Measurements from ENCODE around the gene ZNF14.
A peak's percentile ranks its signal among the peaks of the same experiment; 100 is the strongest.
"Not testable (repeated sequence)": the region's sequence is repeated elsewhere in the genome, so short reads cannot be mapped to it uniquely, and the experiment has no call there.

ZNF14 gene

GRCh38 chr19:19732579-19733501 is at the start of gene ZNF14:
ZNF14 (minus strand) TSS chr19:19733112; CDS start chr19:19732958, 154 bp downstream.
- H3K27ac ChIP-seq (ENCODE audit: low read depth in 2 of 2, low read length in 2 of 2) = peak within 1 kb of the TSS; percentile 62 to 75
- peak within 1 kb of the TSS; percentile 82 to 95 for H3K9ac ChIP-seq (ENCODE audit: low read depth in 1 of 2, low read length in 2 of 2)
- peaks cover 3 to 7% of the 10 kb centered on the region in 2 donors for H3K9me3 ChIP-seq (ENCODE audit: control insufficient read depth in 2 of 2, low read length in 2 of 2)
- peak within 1 kb of the TSS; percentile 95 to 98 for H3K4me3 ChIP-seq (ENCODE audit: low read length in 2 of 2)
- peaks cover 0 to 2% of the 10 kb centered on the region in 2 donors for H3K36me3 ChIP-seq (ENCODE audit: control insufficient read depth in 2 of 2, insufficient read depth in 2 of 2, low read length in 2 of 2)
- peaks cover 0 to 7% of the 10 kb centered on the region in 2 donors for H3K4me1 ChIP-seq (ENCODE audit: control insufficient read depth in 2 of 2, insufficient read depth in 2 of 2, low read length in 2 of 2)
- H3K27me3 ChIP-seq (ENCODE audit: control insufficient read depth in 2 of 2, insufficient read depth in 2 of 2, low read length in 2 of 2) = no peaks in the 10 kb centered on the region

DNA sequence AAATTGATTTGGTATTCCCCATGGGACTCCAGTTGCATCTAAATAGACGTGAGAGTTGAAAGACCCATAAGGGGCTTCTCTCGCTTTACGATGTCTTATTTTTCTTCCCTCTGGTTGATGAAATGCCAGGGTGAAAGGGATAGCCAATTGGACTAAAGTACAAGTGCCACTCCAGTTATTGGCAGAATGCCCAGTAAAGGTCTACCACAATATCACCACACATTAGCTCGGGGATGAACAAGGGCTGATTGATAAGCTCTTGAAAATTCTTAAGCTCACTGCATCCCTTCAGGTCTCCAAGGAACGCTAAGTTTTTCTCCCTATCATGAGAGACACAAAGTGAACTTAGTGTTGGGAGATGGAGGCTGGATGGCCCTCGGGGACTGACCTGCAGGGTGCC is 48.9 kb upstream of the ZNF14 start:
- H3K36me3 ChIP-seq (ENCODE audit: control insufficient read depth in 2 of 2, insufficient read depth in 2 of 2, low read length in 2 of 2); H3K9ac ChIP-seq (ENCODE audit: low read depth in 1 of 2, low read length in 2 of 2); H3K4me3 ChIP-seq (ENCODE audit: low read length in 2 of 2); H3K27ac ChIP-seq (ENCODE audit: low read depth in 2 of 2, low read length in 2 of 2); H3K4me1 ChIP-seq (ENCODE audit: control insufficient read depth in 2 of 2, insufficient read depth in 2 of 2, low read length in 2 of 2); H3K9me3 ChIP-seq (ENCODE audit: control insufficient read depth in 2 of 2, low read length in 2 of 2); H3K27me3 ChIP-seq (ENCODE audit: control insufficient read depth in 2 of 2, insufficient read depth in 2 of 2, low read length in 2 of 2): not testable (repeated sequence)

- Histone ChIP-seq H3K9ac (ENCODE audit: low read depth in 1 of 2, low read length in 2 of 2) (no peak overlapping the region), H3K27ac (ENCODE audit: low read depth in 2 of 2, low read length in 2 of 2) (no peak overlapping the region), H3K9me3 (ENCODE audit: control insufficient read depth in 2 of 2, low read length in 2 of 2) (no peaks in the 10 kb centered on the region), H3K27me3 (ENCODE audit: control insufficient read depth in 2 of 2, insufficient read depth in 2 of 2, low read length in 2 of 2) (no peaks in the 10 kb centered on the region), H3K4me1 (ENCODE audit: control insufficient read depth in 2 of 2, insufficient read depth in 2 of 2, low read length in 2 of 2) (peaks cover 11 to 17% of the 10 kb centered on the region in 2 donors), H3K36me3 (ENCODE audit: control insufficient read depth in 2 of 2, insufficient read depth in 2 of 2, low read length in 2 of 2) (no peaks in the 10 kb centered on the region), H3K4me3 (ENCODE audit: low read length in 2 of 2) (no peak overlapping the region)
Measured at GRCh38 chr19:19778666-19779065, 45.8 kb upstream of the ZNF14 start.

GRCh38 chr19:19777692-19778091 is 44.8 kb upstream of the ZNF14 start:
- H3K4me1 ChIP-seq (ENCODE audit: control insufficient read depth in 2 of 2, insufficient read depth in 2 of 2, low read length in 2 of 2) = peaks cover 11 to 17% of the 10 kb centered on the region in 2 donors
- H3K9me3 ChIP-seq (ENCODE audit: control insufficient read depth in 2 of 2, low read length in 2 of 2) = no peaks in the 10 kb centered on the region
- peak overlapping the region in 1 of 2 donors; percentile 90 for H3K4me3 ChIP-seq (ENCODE audit: low read length in 2 of 2)
- no peak overlapping the region for H3K9ac ChIP-seq (ENCODE audit: low read depth in 1 of 2, low read length in 2 of 2)
- H3K27me3 ChIP-seq (ENCODE audit: control insufficient read depth in 2 of 2, insufficient read depth in 2 of 2, low read length in 2 of 2) = no peaks in the 10 kb centered on the region
- no peaks in the 10 kb centered on the region for H3K36me3 ChIP-seq (ENCODE audit: control insufficient read depth in 2 of 2, insufficient read depth in 2 of 2, low read length in 2 of 2)
- no peak overlapping the region for H3K27ac ChIP-seq (ENCODE audit: low read depth in 2 of 2, low read length in 2 of 2)

DNA sequence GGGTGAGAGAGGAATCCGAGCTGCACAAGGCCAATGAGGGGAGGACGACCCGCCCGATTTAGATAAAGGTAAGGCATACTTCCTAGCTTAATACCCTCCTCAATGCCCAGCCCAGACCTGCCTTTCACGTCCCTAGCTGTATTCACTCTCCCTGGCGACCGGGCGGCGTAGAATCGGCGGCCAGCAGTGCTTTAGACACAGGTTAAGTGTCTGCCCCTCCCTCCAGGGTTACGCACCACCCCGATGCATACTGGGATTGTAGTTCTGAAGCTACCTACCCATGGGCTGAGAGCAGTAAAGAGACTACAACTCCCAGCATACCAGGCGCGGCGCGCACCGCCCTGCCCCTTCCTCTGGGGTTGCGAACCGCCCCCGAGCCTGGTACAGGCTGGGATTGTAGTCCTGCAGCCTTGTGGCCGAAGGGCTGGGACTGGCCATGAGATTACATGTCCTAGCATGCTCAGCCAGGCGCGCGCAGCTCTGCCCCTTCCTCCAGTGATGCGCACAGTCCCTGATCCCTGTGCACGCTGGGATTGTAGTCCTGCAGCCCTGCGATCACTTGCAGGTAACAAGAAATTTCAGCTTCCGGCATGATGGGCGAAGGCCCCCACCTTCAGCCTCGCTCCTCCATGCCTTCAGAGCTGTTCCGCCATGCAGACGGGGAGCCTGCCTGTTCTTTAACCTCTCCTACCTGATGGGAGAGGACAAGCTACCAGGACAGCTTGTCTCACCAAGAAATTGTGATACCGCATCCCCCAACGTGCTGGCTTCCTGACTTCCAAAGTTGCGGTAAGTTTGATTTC is 43.5 kb upstream of the ZNF14 start:
- H3K4me3 ChIP-seq (ENCODE audit: low read length in 2 of 2) = peak overlapping the region; percentile 90 to 96
- peak overlapping the region; percentile 85 to 87 for H3K9ac ChIP-seq (ENCODE audit: low read depth in 1 of 2, low read length in 2 of 2)
- peaks cover 11 to 17% of the 10 kb centered on the region in 2 donors for H3K4me1 ChIP-seq (ENCODE audit: control insufficient read depth in 2 of 2, insufficient read depth in 2 of 2, low read length in 2 of 2)
- no peaks in the 10 kb centered on the region for H3K36me3 ChIP-seq (ENCODE audit: control insufficient read depth in 2 of 2, insufficient read depth in 2 of 2, low read length in 2 of 2)
- no peaks in the 10 kb centered on the region for H3K9me3 ChIP-seq (ENCODE audit: control insufficient read depth in 2 of 2, low read length in 2 of 2)
- H3K27me3 ChIP-seq (ENCODE audit: control insufficient read depth in 2 of 2, insufficient read depth in 2 of 2, low read length in 2 of 2) = no peaks in the 10 kb centered on the region
- peak overlapping the region; percentile 65 to 66 for H3K27ac ChIP-seq (ENCODE audit: low read depth in 2 of 2, low read length in 2 of 2)

DNA sequence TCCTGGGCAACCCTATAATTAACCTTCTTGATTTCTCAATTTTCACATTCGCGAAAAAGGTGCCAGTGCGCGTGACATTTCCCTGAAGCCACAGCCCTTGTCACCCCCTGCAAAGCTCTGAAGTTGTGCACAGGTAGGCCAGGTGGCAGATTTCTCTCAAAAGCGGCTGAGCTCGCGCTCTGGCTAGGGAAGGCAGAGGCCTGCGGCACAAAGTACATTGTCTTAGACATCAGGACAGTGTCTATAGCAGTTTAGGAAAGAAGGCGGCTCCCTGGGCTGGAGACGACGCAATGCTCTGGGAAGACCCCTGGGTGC is 42.9 kb upstream of the ZNF14 start:
- Histone ChIP-seq H3K27me3 (ENCODE audit: control insufficient read depth in 2 of 2, insufficient read depth in 2 of 2, low read length in 2 of 2) (no peaks in the 10 kb centered on the region), H3K9ac (ENCODE audit: low read depth in 1 of 2, low read length in 2 of 2) (peak overlapping the region; percentile 85 to 87), H3K4me3 (ENCODE audit: low read length in 2 of 2) (peak overlapping the region; percentile 90 to 96), H3K4me1 (ENCODE audit: control insufficient read depth in 2 of 2, insufficient read depth in 2 of 2, low read length in 2 of 2) (peaks cover 11 to 17% of the 10 kb centered on the region in 2 donors), H3K9me3 (ENCODE audit: control insufficient read depth in 2 of 2, low read length in 2 of 2) (no peaks in the 10 kb centered on the region), H3K36me3 (ENCODE audit: control insufficient read depth in 2 of 2, insufficient read depth in 2 of 2, low read length in 2 of 2) (no peaks in the 10 kb centered on the region), H3K27ac (ENCODE audit: low read depth in 2 of 2, low read length in 2 of 2) (peak overlapping the region; percentile 65 to 66)

- no peaks in the 10 kb centered on the region for H3K9me3 ChIP-seq (ENCODE audit: control insufficient read depth in 2 of 2, low read length in 2 of 2)
- no peak overlapping the region for H3K4me3 ChIP-seq (ENCODE audit: low read length in 2 of 2)
- no peaks in the 10 kb centered on the region for H3K27me3 ChIP-seq (ENCODE audit: control insufficient read depth in 2 of 2, insufficient read depth in 2 of 2, low read length in 2 of 2)
- H3K27ac ChIP-seq (ENCODE audit: low read depth in 2 of 2, low read length in 2 of 2) = no peak overlapping the region
- no peak overlapping the region for H3K9ac ChIP-seq (ENCODE audit: low read depth in 1 of 2, low read length in 2 of 2)
- H3K4me1 ChIP-seq (ENCODE audit: control insufficient read depth in 2 of 2, insufficient read depth in 2 of 2, low read length in 2 of 2) = peaks cover 11 to 17% of the 10 kb centered on the region in 2 donors
- H3K36me3 ChIP-seq (ENCODE audit: control insufficient read depth in 2 of 2, insufficient read depth in 2 of 2, low read length in 2 of 2) = no peaks in the 10 kb centered on the region
Measured at GRCh38 chr19:19774354-19775033, 41.6 kb upstream of the ZNF14 start.

GRCh38 chr19:19771963-19772362 is 39.1 kb upstream of the ZNF14 start:
- H3K27me3 ChIP-seq (ENCODE audit: control insufficient read depth in 2 of 2, insufficient read depth in 2 of 2, low read length in 2 of 2); H3K9ac ChIP-seq (ENCODE audit: low read depth in 1 of 2, low read length in 2 of 2); H3K36me3 ChIP-seq (ENCODE audit: control insufficient read depth in 2 of 2, insufficient read depth in 2 of 2, low read length in 2 of 2); H3K27ac ChIP-seq (ENCODE audit: low read depth in 2 of 2, low read length in 2 of 2); H3K9me3 ChIP-seq (ENCODE audit: control insufficient read depth in 2 of 2, low read length in 2 of 2); H3K4me3 ChIP-seq (ENCODE audit: low read length in 2 of 2): not testable (repeated sequence)
- H3K4me1 ChIP-seq (ENCODE audit: control insufficient read depth in 2 of 2, insufficient read depth in 2 of 2, low read length in 2 of 2) = peaks cover 5 to 12% of the 10 kb centered on the region in 2 donors

GRCh38 chr19:19769971-19770370 is 37.1 kb upstream of the ZNF14 start:
- not testable (repeated sequence) for H3K9ac ChIP-seq (ENCODE audit: low read depth in 1 of 2, low read length in 2 of 2); H3K36me3 ChIP-seq (ENCODE audit: control insufficient read depth in 2 of 2, insufficient read depth in 2 of 2, low read length in 2 of 2); H3K9me3 ChIP-seq (ENCODE audit: control insufficient read depth in 2 of 2, low read length in 2 of 2); H3K4me3 ChIP-seq (ENCODE audit: low read length in 2 of 2); H3K27me3 ChIP-seq (ENCODE audit: control insufficient read depth in 2 of 2, insufficient read depth in 2 of 2, low read length in 2 of 2); H3K27ac ChIP-seq (ENCODE audit: low read depth in 2 of 2, low read length in 2 of 2); H3K4me1 ChIP-seq (ENCODE audit: control insufficient read depth in 2 of 2, insufficient read depth in 2 of 2, low read length in 2 of 2)

DNA sequence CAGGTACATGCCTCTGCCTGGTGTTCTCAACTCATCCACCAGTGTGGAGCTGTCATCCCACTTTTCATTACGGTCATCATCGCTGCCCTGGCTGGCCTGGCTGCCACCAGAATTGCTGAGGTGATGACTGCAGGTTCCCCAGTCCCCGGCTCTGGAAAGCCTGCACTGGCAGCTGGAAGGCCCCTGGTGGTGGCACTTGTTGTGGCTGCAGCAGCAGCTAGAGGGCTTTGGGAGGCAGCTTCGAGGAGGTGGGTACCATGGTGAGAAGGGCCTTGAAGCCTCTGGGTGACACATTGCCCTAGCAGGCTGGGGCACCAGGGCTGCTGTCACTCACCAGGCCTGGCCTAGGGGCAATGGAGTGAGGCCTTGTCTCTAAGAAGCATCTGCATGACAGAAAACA is 25.3 kb upstream of the ZNF14 start:
- no peaks in the 10 kb centered on the region for H3K4me1 ChIP-seq (ENCODE audit: control insufficient read depth in 2 of 2, insufficient read depth in 2 of 2, low read length in 2 of 2)
- H3K27ac ChIP-seq (ENCODE audit: low read depth in 2 of 2, low read length in 2 of 2) = no peak overlapping the region
- H3K4me3 ChIP-seq (ENCODE audit: low read length in 2 of 2) = no peak overlapping the region
- H3K9ac ChIP-seq (ENCODE audit: low read depth in 1 of 2, low read length in 2 of 2) = no peak overlapping the region
- no peaks in the 10 kb centered on the region for H3K27me3 ChIP-seq (ENCODE audit: control insufficient read depth in 2 of 2, insufficient read depth in 2 of 2, low read length in 2 of 2)
- H3K9me3 ChIP-seq (ENCODE audit: control insufficient read depth in 2 of 2, low read length in 2 of 2) = no peaks in the 10 kb centered on the region
- H3K36me3 ChIP-seq (ENCODE audit: control insufficient read depth in 2 of 2, insufficient read depth in 2 of 2, low read length in 2 of 2) = no peaks in the 10 kb centered on the region
